Karpas-422 (cell line): ENCODE measurements around the gene POLR3A. TPM values are rescaled to one million over a fixed set of nuclear protein-coding genes. Genes with fewer than 3 reads are reported as not detected.

Experiments
- DNase-seq: peaks from one replicate; pipeline ENCODE4 v3.0.0-alpha.2; 2015
- H2AFZ ChIP-seq: fragments of 200-600 bp; sonication (generic); 2 replicates; pipeline ENCODE4 v1.6.1; 2014; ENCODE audit warnings: antibody characterized with exemption, low read length, mixed read lengths
- H3K27ac ChIP-seq: fragments of 200-600 bp; sonication (generic); 2 replicates; pipeline ENCODE4 v1.5.1; 2014; ENCODE audit warnings: mild to moderate bottlenecking, low read length, moderate library complexity
- H3K27me3 ChIP-seq: fragments of 200-600 bp; sonication (generic); 2 replicates; pipeline ENCODE4 v1.6.1; 2014; ENCODE audit warnings: low read length, mixed read lengths
- H3K36me3 ChIP-seq: fragments of 200-600 bp; sonication (generic); 2 replicates; pipeline ENCODE4 v1.6.1; 2014; ENCODE audit warnings: low read length, mixed read lengths; ENCODE audit not compliant: insufficient read depth
- H3K4me1 ChIP-seq: fragments of 200-600 bp; sonication (generic); 2 replicates; pipeline ENCODE4 v1.6.1; 2014; ENCODE audit warnings: mild to moderate bottlenecking, low read length, mixed read lengths
- H3K4me2 ChIP-seq: fragments of 200-600 bp; sonication (generic); 2 replicates; pipeline ENCODE4 v1.6.1; 2014; ENCODE audit warnings: low read length, low read depth, mild to moderate bottlenecking; ENCODE audit not compliant: poor library complexity, severe bottlenecking
- H3K4me3 ChIP-seq: fragments of 200-600 bp; sonication (generic); 2 replicates; pipeline ENCODE4 v1.5.1; 2014; ENCODE audit warnings: mild to moderate bottlenecking, antibody characterized with exemption, low read length, mixed read lengths
- H3K79me2 ChIP-seq: fragments of 200-600 bp; sonication (generic); 2 replicates; pipeline ENCODE4 v1.6.1; 2014; ENCODE audit warnings: mild to moderate bottlenecking, low read length, mixed read lengths
- H3K9ac ChIP-seq: fragments of 200-600 bp; sonication (generic); 2 replicates; pipeline ENCODE4 v1.6.0; 2014; ENCODE audit warnings: low read length
- H3K9me2 ChIP-seq: fragments of 200-600 bp; sonication (generic), shearing (Covaris generic); replicated peaks from 2 replicates; pipeline ENCODE4 v1.6.0; 2014; ENCODE audit warnings: mild to moderate bottlenecking, low read length, moderate library complexity; ENCODE audit not compliant: insufficient read depth
- H3K9me3 ChIP-seq: fragments of 300-700, 200-600 bp; sonication (generic); 2 replicates; pipeline ENCODE4 v1.6.1; 2014; ENCODE audit warnings: low read length, mixed read lengths
- H4K20me1 ChIP-seq: fragments of 200-600 bp; sonication (generic); 2 replicates; pipeline ENCODE4 v1.6.1; 2014; ENCODE audit warnings: mild to moderate bottlenecking, antibody characterized with exemption, low read length, low read depth; ENCODE audit not compliant: insufficient read depth
- total RNA-seq: library from RNA; depleted of rRNA; stranded (reverse); fragments of >200 nt; shearing (Covaris generic); gene quantifications from 2 replicates; pipeline ENCODE4 v1.2.3, GENCODE V29; 2014; ENCODE audit warnings: low replicate concordance

The POLR3A gene
- total RNA-seq, 1 experiment from 2014 or later = 17.7 TPM

- no peaks in the 10 kb centered on the region for H3K79me2 ChIP-seq
- no peaks in the 10 kb centered on the region for H3K27me3 ChIP-seq
- H3K4me1 ChIP-seq = no peaks in the 10 kb centered on the region
- H2AFZ ChIP-seq = no peak overlapping the region
- DNase-seq = no peak
- no peak overlapping the region for H3K4me2 ChIP-seq
- no peaks in the 10 kb centered on the region for H3K9me2 ChIP-seq
- H3K9me3 ChIP-seq = no peaks in the 10 kb centered on the region
- no peak overlapping the region for H3K27ac ChIP-seq
- H4K20me1 ChIP-seq = no peaks in the 10 kb centered on the region
- H3K4me3 ChIP-seq = no peak overlapping the region
- no peaks in the 10 kb centered on the region for H3K36me3 ChIP-seq
- H3K9ac ChIP-seq = no peak overlapping the region
Observed at GRCh38 chr10:77940225-77940624, 89.1 kb downstream of the POLR3A start.

DNA sequence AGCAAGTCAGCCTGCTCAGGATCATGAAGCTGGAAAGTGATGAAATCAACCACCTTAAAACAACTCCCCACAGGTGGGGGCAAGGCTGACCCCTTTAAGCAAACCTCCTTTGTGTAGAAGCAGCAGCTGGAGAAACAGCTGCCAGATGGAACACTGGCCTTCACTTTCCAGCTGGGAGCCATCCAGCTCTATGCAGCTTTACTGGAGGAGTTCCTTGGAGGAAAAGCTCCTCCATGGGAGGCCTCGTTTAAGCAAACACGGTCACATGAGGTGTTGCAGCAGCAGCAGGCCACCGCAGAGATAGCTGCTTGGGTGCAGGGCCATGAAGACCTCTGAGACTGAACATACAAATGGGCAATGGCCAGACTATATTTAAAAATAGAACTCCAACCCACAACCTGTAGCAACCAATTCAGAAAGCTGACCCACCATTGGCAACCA is 89.7 kb downstream of the POLR3A start:
- H2AFZ ChIP-seq = no peak overlapping the region
- no peaks in the 10 kb centered on the region for H4K20me1 ChIP-seq
- no peak overlapping the region for H3K4me2 ChIP-seq
- no peaks in the 10 kb centered on the region for H3K27me3 ChIP-seq
- no peak overlapping the region for H3K4me3 ChIP-seq
- no peaks in the 10 kb centered on the region for H3K9me3 ChIP-seq
- DNase-seq = no peak
- no peak overlapping the region for H3K9ac ChIP-seq
- H3K36me3 ChIP-seq = no peaks in the 10 kb centered on the region
- H3K27ac ChIP-seq = no peak overlapping the region
- no peaks in the 10 kb centered on the region for H3K79me2 ChIP-seq
- H3K9me2 ChIP-seq = no peaks in the 10 kb centered on the region
- no peaks in the 10 kb centered on the region for H3K4me1 ChIP-seq

DNA sequence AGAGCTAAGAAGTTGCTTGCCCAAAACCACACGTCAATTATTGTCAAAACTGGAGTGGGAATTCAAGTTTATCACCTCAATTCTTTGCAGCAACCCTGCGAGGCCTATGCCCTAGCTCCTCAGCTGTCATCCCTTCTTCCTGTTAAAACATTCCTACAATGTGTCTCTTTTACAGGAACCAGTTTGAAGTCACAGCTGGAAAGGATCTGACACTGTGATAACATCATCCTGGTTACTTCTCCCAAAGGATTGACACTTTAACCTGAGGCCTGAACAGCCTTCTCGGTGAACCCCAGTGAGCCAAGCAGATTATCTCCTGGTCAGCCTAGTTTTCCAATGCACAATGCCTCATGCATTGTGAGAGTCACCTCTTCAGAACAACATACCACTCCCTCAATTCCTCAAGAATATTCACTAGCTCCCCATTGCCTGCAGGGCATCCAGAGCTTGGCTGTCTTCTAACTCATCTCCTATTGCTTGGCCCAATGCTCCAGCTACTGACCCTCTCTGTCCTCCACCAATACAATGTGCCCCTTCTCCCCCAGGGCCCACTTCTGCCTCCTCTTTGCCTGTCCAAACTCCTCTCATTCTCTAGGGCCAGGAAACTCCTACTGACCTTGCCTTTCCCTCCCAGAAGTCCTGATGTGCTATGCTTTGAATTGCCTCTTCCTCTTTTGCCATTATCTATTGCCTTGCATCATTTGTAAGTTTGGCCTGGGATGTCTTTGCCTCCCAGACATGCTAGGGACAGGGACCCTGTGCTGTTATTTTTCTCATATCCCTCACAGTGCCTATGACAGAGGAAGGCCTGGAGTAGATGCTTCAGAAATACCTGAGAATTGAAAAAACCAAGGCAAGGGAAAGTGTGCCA is 92.4 kb downstream of the POLR3A start:
- no peak overlapping the region for H3K4me3 ChIP-seq
- no peaks in the 10 kb centered on the region for H3K79me2 ChIP-seq
- H3K27me3 ChIP-seq = no peaks in the 10 kb centered on the region
- no peaks in the 10 kb centered on the region for H3K9me2 ChIP-seq
- H3K4me1 ChIP-seq = no peaks in the 10 kb centered on the region
- no peak overlapping the region for H3K4me2 ChIP-seq
- no peak for DNase-seq
- H3K9me3 ChIP-seq = no peaks in the 10 kb centered on the region
- H3K27ac ChIP-seq = no peak overlapping the region
- no peaks in the 10 kb centered on the region for H4K20me1 ChIP-seq
- H3K9ac ChIP-seq = no peak overlapping the region
- no peaks in the 10 kb centered on the region for H3K36me3 ChIP-seq
- no peak overlapping the region for H2AFZ ChIP-seq

GRCh38 chr10:77932016-77932715 is 97.1 kb downstream of the POLR3A start:
- Histone ChIP-seq H2AFZ (no peak overlapping the region), H3K9ac (no peak overlapping the region), H3K4me2 (no peak overlapping the region), H3K79me2 (no peaks in the 10 kb centered on the region), H3K27ac (no peak overlapping the region), H3K9me3 (no peaks in the 10 kb centered on the region), H3K36me3 (no peaks in the 10 kb centered on the region), H3K4me3 (no peak overlapping the region), H4K20me1 (no peaks in the 10 kb centered on the region), H3K4me1 (no peaks in the 10 kb centered on the region), H3K9me2 (no peaks in the 10 kb centered on the region), H3K27me3 (no peaks in the 10 kb centered on the region)
- DNase-seq = no peak

DNA sequence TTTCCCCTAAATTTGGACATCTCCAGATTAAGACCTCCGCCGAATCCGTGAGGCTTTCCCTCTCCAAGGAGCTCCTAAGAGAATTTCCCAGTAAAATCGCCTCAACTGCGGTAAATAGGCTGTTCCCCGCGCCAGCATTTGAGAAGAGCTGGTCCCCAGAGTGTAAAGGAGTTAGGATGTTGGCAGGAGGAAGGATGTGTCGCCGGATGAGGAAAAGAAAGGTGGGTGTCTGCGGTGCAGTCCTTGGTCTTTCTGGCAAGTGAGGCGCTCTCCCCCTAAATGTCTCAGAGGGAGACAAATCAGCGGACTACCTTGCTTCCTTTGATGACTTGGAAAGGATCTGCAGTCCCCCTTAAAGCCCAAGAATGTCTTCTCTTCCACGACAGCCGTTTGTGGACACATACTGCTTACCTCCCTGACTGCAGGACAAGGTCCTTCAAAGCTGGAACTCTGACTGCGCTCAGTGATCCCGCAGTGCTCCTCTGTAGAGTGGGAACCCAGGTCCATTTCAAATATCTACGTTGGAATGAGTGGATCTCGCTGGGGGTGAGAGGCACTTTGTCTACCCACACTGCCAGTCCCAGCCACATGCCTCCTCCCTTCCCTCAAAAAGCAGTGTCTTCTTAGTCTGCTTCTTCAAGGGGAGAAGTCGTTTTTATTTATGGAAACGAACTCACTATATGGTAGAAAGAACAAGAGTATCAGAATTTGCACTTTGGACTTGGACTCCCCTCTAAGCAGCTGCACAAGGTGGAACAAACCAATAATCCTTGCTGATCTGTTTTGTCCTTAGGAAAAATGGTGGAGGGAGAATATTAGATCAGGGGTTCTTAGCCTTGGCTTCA is 101.7 kb downstream of the POLR3A start:
- Histone ChIP-seq H3K27me3 (no peaks in the 10 kb centered on the region), H3K27ac (no peak overlapping the region), H3K4me2 (no peak overlapping the region), H3K36me3 (no peaks in the 10 kb centered on the region), H3K4me3 (no peak overlapping the region), H2AFZ (no peak overlapping the region), H4K20me1 (no peaks in the 10 kb centered on the region), H3K4me1 (no peaks in the 10 kb centered on the region), H3K9me2 (no peaks in the 10 kb centered on the region), H3K9me3 (no peaks in the 10 kb centered on the region), H3K79me2 (no peaks in the 10 kb centered on the region), H3K9ac (no peak overlapping the region)
- DNase-seq = no peak

DNA sequence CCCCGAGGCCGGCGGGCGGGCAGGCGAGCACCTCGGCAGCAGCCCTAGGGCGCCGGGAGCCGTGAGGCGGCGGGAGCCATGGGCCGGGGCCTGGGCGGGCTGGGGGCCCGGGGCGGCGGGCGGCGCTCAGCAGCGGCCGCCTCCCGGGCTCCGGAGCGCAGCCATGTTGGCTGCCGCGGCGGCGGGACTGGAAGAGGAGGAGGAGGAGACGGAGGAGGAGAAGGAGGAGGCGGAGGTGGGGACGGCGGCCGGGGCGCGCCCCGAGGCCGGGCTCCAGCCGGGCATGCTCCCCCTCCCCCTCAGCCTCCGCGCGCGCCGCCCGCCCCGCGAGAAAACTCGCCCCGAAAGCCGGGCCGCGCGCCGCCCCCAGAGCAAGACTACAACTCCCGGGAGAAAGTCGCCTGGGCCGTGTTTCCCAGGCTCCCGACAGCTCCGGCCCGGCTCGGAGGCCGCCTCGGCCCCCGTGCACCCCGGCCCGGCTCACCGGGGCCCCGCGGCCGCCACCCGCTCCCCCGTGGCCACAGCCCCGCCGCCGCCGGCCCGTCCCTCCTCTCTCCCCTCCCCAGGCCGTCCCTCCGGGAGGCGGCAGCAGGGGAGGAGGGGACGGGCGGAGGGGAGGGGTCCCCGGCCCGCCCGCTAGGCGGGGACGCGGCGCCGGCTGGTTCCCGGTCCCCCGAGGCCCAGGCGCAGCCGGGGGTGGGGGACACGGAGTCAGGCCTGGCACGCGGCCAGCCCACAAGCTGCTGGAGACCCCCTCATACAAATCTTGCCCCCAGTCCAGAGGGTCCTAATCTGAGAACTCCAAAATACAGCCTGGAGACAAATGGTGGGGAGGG is 102.5 kb downstream of the POLR3A start, which contains the start of gene DLG5:
Gene DLG5, minus strand, starts transcription at position 190 of the 836 bp plus-strand sequence. CDS start 235 bp downstream, outside the sequence.
- Histone ChIP-seq H3K4me2 (no peak within 1 kb of the TSS), H2AFZ (no peak within 1 kb of the TSS), H3K9me3 (no peaks in the 10 kb centered on the region), H3K4me1 (no peaks in the 10 kb centered on the region), H3K9ac (no peak within 1 kb of the TSS), H3K36me3 (no peaks in the 10 kb centered on the region), H3K27me3 (no peaks in the 10 kb centered on the region), H3K9me2 (no peaks in the 10 kb centered on the region), H4K20me1 (no peaks in the 10 kb centered on the region), H3K79me2 (no peaks in the 10 kb centered on the region), H3K27ac (no peak within 1 kb of the TSS), H3K4me3 (no peak within 1 kb of the TSS)
- no peak for DNase-seq

- no peak overlapping the region for H3K4me3 ChIP-seq
- H3K36me3 ChIP-seq = no peaks in the 10 kb centered on the region
- H3K9me2 ChIP-seq = no peaks in the 10 kb centered on the region
- H3K27ac ChIP-seq = no peak overlapping the region
- H3K9me3 ChIP-seq = no peaks in the 10 kb centered on the region
- H3K27me3 ChIP-seq = no peaks in the 10 kb centered on the region
- no peak overlapping the region for H3K4me2 ChIP-seq
- no peaks in the 10 kb centered on the region for H3K4me1 ChIP-seq
- H2AFZ ChIP-seq = no peak overlapping the region
- H3K9ac ChIP-seq = no peak overlapping the region
- H3K79me2 ChIP-seq = no peaks in the 10 kb centered on the region
- no peak for DNase-seq
- H4K20me1 ChIP-seq = no peaks in the 10 kb centered on the region
Observed at GRCh38 chr10:77925795-77926565, 103.3 kb downstream of the POLR3A start.
